GM19043 (cell line): ENCODE data around the gene ALOXE3.

Source experiments
- ATAC-seq: cut with Tn5 transposase; IDR thresholded peaks from one replicate; pipeline ENCODE4 v1.9.1; 2021; ENCODE audit warnings: low read depth; ENCODE audit not compliant: unreplicated experiment

ALOXE3 gene

GRCh38 chr17:8117980-8118768, at the start of gene ALOXE3:
Gene ALOXE3 (minus strand): TSS chr17:8118514. CDS start chr17:8117990, 524 bp downstream.
- no peak for ATAC-seq

- no peak for ATAC-seq
Observed at GRCh38 chr17:8167526-8167925, 49.2 kb upstream of the ALOXE3 start.

GRCh38 chr17:8166731-8167130, 48.4 kb upstream of the ALOXE3 start:
- no peak for ATAC-seq

GRCh38 chr17:8164815-8165131, 46.5 kb upstream of the ALOXE3 start:
- ATAC-seq: no peak

DNA sequence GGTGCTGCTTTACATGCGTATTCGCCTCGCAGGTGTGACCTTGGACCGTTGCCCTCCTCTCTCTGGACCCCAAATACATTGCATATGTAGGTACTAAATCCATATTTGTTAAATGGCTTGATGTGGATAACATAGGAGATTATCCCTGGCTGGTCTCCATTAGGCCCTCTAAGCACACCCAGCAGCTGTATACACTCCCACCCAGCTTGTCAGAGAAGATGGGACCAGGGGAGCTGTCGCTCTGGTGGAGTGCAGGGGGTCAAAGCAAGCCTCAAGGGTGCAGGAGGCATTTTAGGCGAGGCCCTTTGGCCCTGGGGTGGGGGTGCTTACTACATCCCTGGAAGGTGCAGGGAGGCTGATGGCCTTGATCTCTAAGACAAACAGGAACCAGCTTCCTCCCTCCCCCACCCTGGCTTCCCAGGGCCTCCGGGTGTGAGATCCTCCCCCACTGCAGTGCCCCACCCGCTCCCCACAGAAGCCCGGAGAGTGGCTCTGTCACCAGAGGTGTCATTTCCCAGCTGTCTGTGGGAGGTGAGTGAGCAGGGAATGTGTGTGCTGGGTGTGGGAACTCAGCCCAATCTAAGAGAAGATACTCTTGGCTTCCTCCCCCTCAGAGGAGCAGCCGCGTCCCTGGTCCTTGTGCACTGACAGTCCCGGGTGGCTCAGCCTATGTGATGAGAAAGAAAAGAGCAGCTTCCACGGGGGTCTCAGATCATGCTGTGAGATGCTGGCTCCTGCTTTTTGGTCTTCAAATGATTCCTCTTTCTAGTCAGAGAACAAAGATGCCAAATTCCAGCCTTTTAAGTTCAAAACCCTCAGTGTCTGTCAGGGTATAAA, 45.9 kb upstream of the ALOXE3 start:
- no peak for ATAC-seq

- no peak for ATAC-seq
Observed at GRCh38 chr17:8162997-8163977, 45.0 kb upstream of the ALOXE3 start.

DNA sequence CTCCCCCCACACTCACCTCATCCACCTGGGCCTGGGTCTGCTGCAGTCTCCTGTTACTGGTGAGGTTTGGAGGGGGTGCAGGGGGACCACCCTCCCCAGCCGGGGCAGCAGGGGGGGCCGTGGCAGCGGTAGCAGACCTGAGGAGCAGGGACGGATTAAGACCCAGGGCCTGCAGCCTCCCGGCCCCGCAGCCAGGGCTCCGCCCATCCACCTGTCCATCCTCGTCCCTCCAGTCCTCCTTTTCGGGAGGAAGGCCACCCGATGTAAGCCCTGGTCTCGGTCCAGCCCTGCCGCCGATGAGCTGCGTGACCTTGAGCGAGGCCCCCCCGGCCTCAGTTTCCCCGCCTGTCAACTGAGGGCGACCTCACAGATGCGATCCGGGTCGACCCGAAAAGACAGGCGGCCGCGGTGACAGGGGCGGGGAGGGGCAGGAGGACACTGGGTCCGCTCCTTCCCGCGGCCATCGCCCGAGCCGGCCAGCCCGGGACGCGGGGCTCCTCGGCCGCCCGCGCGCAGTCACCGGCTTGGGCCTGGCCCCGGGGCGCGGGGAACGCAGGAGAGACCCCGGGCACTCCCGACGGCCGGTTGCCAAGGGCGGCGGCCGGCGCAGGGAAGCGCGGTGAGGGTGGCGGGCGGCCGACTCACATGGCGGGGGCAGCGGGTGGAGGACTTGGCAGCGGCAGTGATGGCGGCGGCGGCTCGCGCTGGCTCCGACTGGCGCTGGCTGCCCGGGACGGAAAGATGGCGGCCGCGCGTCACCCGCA, 44.1 kb upstream of the ALOXE3 start, which contains the start of gene VAMP2:
TSS of gene VAMP2 (minus strand) at position 716 of the 764 bp plus-strand sequence. CDS start at position 647, 69 bp downstream.
- ATAC-seq: no peak

DNA sequence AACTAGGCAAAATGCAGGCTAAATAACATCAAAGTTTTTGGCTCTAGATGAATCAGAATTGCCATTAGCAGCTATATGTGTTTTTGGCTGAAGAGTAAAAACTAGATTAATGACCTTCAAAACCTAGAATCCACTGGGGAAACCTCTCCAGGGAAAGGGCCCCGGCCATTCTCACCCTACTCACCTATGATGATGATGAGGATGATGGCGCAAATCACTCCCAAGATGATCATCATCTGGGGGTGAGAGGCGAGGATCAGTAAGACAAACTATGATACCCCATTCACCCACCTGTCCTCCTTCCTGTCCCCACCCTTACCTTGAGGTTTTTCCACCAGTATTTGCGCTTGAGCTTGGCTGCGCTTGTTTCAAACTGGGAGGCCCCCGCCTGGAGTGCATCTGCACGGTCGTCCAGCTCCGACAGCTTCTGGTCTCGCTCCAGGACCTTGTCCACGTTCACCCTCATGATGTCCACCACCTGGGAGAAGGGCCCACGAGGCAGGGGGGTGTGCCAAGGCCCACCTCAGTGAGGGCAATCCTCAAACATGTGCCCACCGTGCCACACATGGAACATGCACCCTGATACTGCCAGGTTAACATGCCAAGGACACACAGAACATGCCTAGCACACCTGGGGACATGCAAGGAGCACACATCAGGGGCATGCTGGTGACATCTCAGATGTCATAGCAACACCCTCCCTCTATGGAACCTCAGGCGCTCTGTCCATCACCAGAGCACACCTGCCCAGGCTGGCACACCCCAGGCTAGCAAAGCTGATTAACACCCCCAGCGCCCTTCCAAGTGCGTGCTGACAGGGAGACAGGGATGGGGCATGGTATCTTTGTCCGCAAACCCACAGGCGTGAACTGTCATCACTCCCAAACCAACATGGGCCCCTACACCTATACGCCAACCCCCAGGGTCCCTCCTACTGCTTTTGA, 43.2 kb upstream of the ALOXE3 start:
- no peak for ATAC-seq

DNA sequence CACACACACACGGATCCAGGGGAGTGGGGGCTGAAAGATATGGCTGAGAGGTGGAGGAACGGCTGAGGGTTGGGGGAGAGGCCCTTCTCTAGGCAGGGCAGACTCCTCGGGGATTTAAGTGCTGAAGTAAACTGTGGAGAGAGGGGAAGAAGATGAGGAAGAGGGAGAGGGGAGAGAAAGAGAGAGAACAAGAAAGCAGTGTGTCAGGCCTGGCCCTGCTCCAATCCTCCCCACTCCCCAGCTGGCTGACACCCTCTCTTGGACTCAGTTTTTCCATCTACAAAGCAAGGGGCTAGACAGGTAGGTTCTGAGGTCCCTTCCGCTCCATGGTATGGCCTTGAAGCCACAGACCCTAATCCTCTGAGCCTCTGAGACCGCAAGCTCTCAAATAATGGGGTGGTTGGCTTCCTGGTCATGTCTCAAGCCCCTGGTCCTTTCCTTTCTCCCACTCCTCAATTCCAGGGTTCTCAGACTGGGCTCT, 42.5 kb upstream of the ALOXE3 start:
- ATAC-seq: no peak

- ATAC-seq: no peak
Observed at GRCh38 chr17:8160224-8160577, 41.9 kb upstream of the ALOXE3 start.

GRCh38 chr17:8159459-8160223, 41.3 kb upstream of the ALOXE3 start:
- no peak for ATAC-seq

DNA sequence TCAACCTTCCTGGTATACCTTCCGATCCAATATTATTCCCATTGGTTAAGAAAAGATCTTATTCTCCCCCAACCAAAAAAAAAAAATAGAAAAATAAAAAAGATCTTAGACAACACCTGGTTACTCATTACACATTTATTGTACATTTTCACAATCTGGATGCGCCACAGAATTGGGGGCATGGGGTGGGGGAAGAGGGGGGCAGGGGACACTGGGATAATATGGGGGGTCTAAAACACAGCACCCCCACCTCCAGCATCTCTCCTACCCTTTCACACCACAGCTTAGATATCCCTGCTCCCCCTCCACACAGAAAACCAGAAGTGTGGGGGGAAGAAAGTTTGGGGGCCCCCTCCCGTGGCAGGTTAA, 40.7 kb upstream of the ALOXE3 start:
- no peak for ATAC-seq

DNA sequence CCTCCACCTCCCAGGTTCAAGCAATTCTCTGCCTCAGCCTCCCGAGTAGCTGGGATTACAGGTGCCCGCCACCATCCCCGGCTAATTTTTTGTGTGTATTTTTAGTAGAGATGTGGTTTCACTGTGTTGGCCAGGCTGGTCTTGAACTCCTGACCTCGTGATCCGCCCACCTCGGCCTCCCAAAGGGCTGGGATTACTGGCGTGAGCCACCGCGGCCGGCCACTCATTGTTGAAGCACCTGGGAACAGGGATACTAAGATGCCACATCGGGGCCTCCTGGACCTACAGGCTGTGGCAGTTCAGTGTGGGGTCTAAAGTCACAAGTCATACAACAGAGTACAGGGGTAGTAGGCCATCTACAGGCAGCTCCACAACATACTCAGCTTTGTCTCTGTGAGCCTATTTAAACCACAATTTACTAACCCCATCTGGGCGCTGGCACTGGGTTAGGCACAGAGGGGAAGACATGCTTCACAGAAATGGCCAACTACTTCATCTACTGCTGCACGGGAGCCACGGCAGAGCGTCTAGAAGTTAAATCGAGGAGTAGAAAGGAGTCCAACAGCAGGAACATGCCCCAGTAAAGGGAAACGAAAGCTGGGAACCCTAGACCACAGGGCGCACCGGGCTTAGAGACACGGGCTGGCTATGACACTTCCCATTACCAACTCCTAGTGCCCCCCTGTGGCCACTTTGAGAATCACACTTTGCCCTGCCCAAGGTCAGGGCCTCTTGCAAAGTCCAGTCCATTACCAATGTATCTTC, 40.1 kb upstream of the ALOXE3 start:
- no peak for ATAC-seq

GRCh38 chr17:8156246-8156992, 38.1 kb upstream of the ALOXE3 start:
- ATAC-seq: peak; percentile 74

DNA sequence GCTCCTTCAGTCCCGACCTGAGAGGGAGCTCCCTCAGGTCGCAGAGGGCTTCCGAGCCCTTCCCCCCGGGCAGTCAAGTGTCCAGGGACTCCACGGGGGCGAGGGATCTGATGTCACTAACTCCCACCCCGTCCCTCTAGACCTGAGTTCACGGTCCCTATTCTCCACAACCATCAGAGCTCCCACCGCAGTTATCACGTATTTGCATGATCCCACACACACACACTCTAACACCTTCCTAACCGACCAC, 37.6 kb upstream of the ALOXE3 start:
- ATAC-seq: no peak

DNA sequence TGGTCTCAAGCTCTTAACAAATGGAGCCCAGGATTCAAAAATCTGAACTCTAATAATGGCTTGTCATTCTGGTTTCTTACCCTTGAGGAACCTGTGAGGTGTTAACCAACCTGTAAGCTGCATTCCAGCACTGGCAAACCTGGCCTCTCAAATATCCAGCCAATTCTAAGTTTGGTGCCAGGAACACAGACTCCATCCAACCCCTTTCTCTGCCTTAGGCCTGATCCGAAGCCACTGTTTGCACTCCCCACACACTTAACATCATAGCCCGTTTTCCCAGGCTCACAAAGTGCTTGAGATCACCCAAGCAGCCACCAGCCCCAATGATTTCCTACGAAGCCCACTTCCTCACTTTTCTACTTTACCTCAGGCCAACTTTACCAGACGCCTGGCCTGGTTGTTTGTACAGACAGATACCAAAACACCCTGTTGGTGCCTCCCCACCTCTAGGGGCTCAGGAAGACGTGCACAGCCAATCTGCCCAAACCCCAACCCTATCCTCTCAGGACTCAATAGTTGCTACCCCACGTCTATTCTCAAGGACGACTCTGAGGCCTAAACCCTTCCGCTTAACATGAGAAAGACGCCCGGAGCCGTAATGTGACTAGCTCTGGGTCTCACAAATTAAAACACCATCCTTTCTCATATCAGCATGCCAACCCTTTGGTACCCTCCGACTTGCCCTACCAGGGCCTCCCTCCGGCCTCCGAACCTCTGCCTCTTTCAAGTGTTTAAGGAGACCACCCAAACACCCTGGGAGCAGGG, 37.1 kb upstream of the ALOXE3 start:
- ATAC-seq: no peak
